ENCODE data around the gene PXYLP1. TPM values are rescaled to one million over a fixed set of nuclear protein-coding genes. Genes with fewer than 3 reads are reported as not detected.

The PXYLP1 gene
- total RNA-seq, 3 donors from 2014 or later (not counting 1 experiment from before 2014, with no cell fraction given): 13.0 to 32.4 (median 21.7) TPM

DNA sequence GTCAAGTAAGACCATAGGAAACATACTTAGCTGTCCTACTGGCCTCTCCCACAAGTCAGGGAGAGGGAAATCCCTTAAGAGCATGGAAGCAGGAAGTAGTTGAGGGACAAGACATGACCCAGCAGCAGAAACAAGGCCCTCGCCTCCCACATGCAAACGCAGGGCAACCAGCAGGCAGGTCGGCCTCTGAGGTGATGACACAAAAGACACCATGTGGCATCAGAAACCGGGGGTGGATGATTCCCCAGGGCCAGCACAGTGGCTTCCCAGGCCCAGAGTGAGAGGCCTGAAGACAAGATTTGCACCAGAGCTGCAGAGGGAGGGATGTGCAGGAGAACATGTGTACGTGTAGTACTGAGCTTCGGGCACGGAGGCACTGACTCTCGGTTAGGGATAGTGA, 26.3 kb downstream of the PXYLP1 start:
- Mint-ChIP-seq H3K4me3 (no peak overlapping the region), H3K27ac (no peak overlapping the region), H3K4me1 (peaks cover 32 to 39% of the 10 kb centered on the region in 2 donors), H3K27me3 (ENCODE audit: low read depth in 2 of 2) (no peaks in the 10 kb centered on the region), H3K9me3 (no peaks in the 10 kb centered on the region), H3K36me3 (peaks cover 9% of the 10 kb centered on the region)
- H3K4me1 ChIP-seq (ENCODE audit: control insufficient read depth, insufficient read depth, low read length): peaks cover 6% of the 10 kb centered on the region
- intact Hi-C loops (cut with micrococcal nuclease): no loop called here
- H3K27me3 ChIP-seq (ENCODE audit: control insufficient read depth, insufficient read depth, low read length): no peaks in the 10 kb centered on the region
- DNase-seq (no peak), ATAC-seq (no peak)
- H3K4me3 ChIP-seq (ENCODE audit: low read length): no peak overlapping the region
- whole genome bisulfite sequencing (ENCODE audit: insufficient coverage): 90% methylated on average over 8 of the region's 8 CpGs
- TF ChIP-seq, protein P1, sequence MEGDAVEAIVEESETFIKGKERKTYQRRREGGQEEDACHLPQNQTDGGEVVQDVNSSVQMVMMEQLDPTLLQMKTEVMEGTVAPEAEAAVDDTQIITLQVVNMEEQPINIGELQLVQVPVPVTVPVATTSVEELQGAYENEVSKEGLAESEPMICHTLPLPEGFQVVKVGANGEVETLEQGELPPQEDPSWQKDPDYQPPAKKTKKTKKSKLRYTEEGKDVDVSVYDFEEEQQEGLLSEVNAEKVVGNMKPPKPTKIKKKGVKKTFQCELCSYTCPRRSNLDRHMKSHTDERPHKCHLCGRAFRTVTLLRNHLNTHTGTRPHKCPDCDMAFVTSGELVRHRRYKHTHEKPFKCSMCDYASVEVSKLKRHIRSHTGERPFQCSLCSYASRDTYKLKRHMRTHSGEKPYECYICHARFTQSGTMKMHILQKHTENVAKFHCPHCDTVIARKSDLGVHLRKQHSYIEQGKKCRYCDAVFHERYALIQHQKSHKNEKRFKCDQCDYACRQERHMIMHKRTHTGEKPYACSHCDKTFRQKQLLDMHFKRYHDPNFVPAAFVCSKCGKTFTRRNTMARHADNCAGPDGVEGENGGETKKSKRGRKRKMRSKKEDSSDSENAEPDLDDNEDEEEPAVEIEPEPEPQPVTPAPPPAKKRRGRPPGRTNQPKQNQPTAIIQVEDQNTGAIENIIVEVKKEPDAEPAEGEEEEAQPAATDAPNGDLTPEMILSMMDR (IDR thresholded peaks at IDR 0.05): no peak
- no peak overlapping the region for H3K27ac ChIP-seq (ENCODE audit: low read length)
- peaks cover 4% of the 10 kb centered on the region for H3K36me3 ChIP-seq (ENCODE audit: control insufficient read depth, insufficient read depth, low read length)
- H3K9me3 ChIP-seq (ENCODE audit: control insufficient read depth, insufficient read depth, low read length): no peaks in the 10 kb centered on the region

DNA sequence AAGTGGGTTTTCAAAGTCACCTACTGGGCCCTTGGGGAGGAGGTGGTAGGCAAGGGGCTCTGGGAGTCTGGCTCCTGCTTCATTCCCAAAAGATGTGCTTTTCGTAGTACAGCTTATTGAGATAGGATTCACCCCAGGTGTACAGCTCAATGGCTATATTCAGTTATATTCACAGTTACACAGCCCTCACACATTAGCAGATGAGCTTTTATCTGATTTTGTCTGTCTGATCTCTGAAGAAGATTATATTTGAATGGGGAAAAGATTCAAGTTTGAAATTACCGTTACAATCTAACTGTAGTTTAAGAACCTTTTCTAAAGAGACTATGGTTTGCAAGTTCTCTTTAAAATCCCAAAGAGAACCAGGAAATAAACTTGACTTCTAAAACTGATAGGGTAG, 27.3 kb downstream of the PXYLP1 start:
- intact Hi-C loops (cut with micrococcal nuclease): no loop called here
- peaks cover 32 to 34% of the 10 kb centered on the region in 2 donors for H3K4me1 Mint-ChIP-seq
- H3K4me3 ChIP-seq (ENCODE audit: low read length): no peak overlapping the region
- no peak for ATAC-seq
- no peaks in the 10 kb centered on the region for H3K9me3 ChIP-seq (ENCODE audit: control insufficient read depth, insufficient read depth, low read length)
- no peaks in the 10 kb centered on the region for H3K27me3 ChIP-seq (ENCODE audit: control insufficient read depth, insufficient read depth, low read length)
- no peak overlapping the region for H3K4me3 Mint-ChIP-seq
- H3K27me3 Mint-ChIP-seq (ENCODE audit: low read depth in 2 of 2): no peaks in the 10 kb centered on the region
- TF ChIP-seq, protein P1 (IDR thresholded peaks at IDR 0.05): no peak
- peaks cover 6% of the 10 kb centered on the region for H3K4me1 ChIP-seq (ENCODE audit: control insufficient read depth, insufficient read depth, low read length)
- peaks cover 12% of the 10 kb centered on the region for H3K36me3 Mint-ChIP-seq
- H3K27ac Mint-ChIP-seq: no peak overlapping the region
- no peaks in the 10 kb centered on the region for H3K9me3 Mint-ChIP-seq
- no peak for DNase-seq
- no peak overlapping the region for H3K27ac ChIP-seq (ENCODE audit: low read length)
- H3K36me3 ChIP-seq (ENCODE audit: control insufficient read depth, insufficient read depth, low read length): peaks cover 7% of the 10 kb centered on the region
- WGBS (ENCODE audit: insufficient coverage): 100% methylated on average over 1 of the region's 2 CpGs

DNA sequence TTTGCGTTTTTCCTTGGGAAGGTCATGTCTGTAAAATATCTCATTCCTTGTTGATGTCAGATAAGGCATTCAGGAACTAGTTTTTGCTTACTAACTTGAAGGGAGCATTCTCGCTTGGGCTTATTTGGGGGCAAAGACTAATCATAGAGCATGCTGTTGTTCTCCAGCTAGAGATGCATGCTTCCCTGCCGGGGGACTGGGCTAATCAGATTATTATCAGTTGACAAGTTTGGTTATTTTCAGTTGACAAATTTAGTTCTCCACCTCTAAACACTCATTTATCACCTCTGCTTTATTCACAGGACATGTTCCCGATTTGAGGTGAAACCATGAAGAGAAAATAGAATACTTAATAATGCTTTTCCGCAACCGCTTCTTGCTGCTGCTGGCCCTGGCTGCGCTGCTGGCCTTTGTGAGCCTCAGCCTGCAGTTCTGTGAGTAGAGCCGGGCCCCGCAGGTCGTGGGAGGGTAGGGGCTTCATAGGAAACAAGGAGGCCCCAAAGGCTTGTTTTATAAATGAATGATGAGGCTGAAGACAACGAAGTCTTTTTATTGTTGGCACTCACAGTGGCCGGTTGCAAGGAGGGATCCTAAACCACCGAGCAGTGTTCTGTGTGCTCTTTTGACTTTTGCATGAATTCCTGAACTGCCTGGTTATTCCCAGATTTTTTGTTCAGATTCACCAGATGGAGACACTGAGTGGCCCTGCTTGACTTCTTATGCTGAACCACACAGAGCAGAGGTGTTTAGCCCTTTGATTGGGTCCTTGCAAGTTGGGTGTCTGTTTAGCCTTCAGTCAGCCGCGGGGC, 28.4 kb downstream of the PXYLP1 start:
- ATAC-seq: no peak
- Mint-ChIP-seq H3K4me3 (no peak overlapping the region), H3K9me3 (no peaks in the 10 kb centered on the region), H3K36me3 (peaks cover 12% of the 10 kb centered on the region), H3K27ac (no peak overlapping the region), H3K4me1 (peaks cover 31 to 33% of the 10 kb centered on the region in 2 donors), H3K27me3 (ENCODE audit: low read depth in 2 of 2) (no peaks in the 10 kb centered on the region)
- Histone ChIP-seq H3K4me1 (ENCODE audit: control insufficient read depth, insufficient read depth, low read length) (peaks cover 6% of the 10 kb centered on the region), H3K9me3 (ENCODE audit: control insufficient read depth, insufficient read depth, low read length) (no peaks in the 10 kb centered on the region), H3K36me3 (ENCODE audit: control insufficient read depth, insufficient read depth, low read length) (peaks cover 7% of the 10 kb centered on the region), H3K27ac (ENCODE audit: low read length) (no peak overlapping the region), H3K27me3 (ENCODE audit: control insufficient read depth, insufficient read depth, low read length) (no peaks in the 10 kb centered on the region), H3K4me3 (ENCODE audit: low read length) (no peak overlapping the region)
- TF ChIP-seq, protein P1 (IDR thresholded peaks at IDR 0.05): no peak
- no peak for DNase-seq
- intact Hi-C loops (cut with micrococcal nuclease): no loop called here
- WGBS (ENCODE audit: insufficient coverage): 97% methylated on average over 13 of the region's 15 CpGs

DNA sequence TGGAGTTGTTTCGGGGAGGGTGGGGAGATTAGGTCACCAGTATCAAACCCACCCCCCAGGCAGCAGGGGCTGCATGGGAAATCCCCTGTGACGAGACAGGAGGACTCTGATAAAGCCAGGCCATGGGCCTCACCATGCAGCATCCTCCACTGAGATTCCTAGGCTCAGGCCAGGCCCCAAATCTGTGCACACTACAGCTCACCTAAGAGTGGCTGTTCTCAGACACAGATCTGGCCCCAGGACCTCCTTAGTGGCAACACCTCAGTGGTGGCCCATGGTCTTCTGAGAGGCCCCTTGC, 29.0 kb downstream of the PXYLP1 start:
- no peaks in the 10 kb centered on the region for H3K27me3 Mint-ChIP-seq (ENCODE audit: low read depth in 2 of 2)
- Histone ChIP-seq H3K27ac (ENCODE audit: low read length) (no peak overlapping the region), H3K27me3 (ENCODE audit: control insufficient read depth, insufficient read depth, low read length) (no peaks in the 10 kb centered on the region), H3K9me3 (ENCODE audit: control insufficient read depth, insufficient read depth, low read length) (no peaks in the 10 kb centered on the region), H3K4me3 (ENCODE audit: low read length) (no peak overlapping the region), H3K4me1 (ENCODE audit: control insufficient read depth, insufficient read depth, low read length) (peaks cover 6% of the 10 kb centered on the region), H3K36me3 (ENCODE audit: control insufficient read depth, insufficient read depth, low read length) (peaks cover 7% of the 10 kb centered on the region)
- peaks cover 27 to 31% of the 10 kb centered on the region in 2 donors for H3K4me1 Mint-ChIP-seq
- H3K27ac Mint-ChIP-seq: peak overlapping the region in 1 of 2 donors; percentile 58
- no peak for ATAC-seq
- H3K9me3 Mint-ChIP-seq: no peaks in the 10 kb centered on the region
- no peak for DNase-seq
- TF ChIP-seq, protein P1 (IDR thresholded peaks at IDR 0.05): no peak
- intact Hi-C loops (cut with micrococcal nuclease): no loop called here
- WGBS (ENCODE audit: insufficient coverage): 88% methylated on average over 1 of the region's 2 CpGs
- no peak overlapping the region for H3K4me3 Mint-ChIP-seq
- peaks cover 12% of the 10 kb centered on the region for H3K36me3 Mint-ChIP-seq
